HG03108 (cell line): ENCODE results near the gene ARMC9.

ENCODE experiments used
- ATAC-seq: cut with Tn5 transposase; IDR thresholded peaks from one replicate; pipeline ENCODE4 v1.9.1; 2021; ENCODE audit warnings: moderate library complexity; ENCODE audit not compliant: unreplicated experiment

The ARMC9 gene

DNA sequence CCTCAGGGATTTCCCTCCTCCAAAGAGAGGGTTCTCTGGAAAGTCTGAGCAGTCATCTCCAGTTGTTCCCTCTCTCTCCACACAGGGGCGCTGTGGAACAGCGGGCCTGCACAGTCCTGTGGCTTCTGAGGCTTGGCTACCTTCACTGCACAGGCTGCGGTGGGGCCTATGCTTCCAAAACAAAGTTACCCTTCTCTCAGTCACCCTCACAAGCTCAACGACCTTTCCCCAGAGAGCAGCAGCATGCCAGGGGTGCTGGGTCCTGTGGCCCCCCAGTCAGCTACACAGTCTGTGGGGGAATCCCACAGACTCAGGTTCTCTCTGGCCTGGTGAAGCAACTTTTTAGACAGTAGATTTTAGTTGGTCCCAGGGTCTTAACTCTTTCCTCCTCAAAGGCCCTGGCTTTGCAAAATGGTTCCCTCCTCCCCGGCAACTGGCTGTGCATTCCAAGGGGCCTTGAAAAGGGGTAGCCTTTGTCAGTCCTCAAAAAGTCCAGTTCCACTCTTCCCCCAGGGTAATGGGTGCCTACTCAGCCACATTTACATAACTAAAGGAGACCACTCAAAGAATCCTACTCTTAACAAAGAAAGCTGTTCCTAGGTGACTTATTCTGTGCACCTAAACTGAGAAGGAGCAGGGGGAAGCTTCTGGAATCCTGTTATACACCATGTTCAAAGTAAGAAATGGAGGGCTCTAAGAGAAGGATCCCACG is 212.0 kb downstream of the ARMC9 start:
- ATAC-seq = no peak

DNA sequence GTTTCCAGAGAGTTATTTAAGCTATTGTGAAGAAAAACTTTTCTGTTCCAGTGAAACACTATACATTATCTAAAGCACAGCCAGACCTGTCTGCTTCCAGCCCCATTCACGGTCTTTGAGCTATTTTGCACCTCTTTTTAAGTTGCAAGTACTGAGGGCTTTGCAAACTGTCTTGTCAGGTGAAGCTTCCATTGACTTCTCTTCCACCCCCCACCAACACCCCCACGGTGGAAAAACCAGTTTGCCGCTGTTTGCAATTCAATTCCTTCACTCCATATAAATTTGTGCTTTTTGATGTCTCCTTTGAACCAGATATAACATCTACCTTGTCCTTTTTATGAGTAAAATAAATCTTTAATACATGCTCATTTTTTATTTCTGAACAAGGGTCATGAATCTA is 212.8 kb downstream of the ARMC9 start:
- ATAC-seq = no peak

DNA sequence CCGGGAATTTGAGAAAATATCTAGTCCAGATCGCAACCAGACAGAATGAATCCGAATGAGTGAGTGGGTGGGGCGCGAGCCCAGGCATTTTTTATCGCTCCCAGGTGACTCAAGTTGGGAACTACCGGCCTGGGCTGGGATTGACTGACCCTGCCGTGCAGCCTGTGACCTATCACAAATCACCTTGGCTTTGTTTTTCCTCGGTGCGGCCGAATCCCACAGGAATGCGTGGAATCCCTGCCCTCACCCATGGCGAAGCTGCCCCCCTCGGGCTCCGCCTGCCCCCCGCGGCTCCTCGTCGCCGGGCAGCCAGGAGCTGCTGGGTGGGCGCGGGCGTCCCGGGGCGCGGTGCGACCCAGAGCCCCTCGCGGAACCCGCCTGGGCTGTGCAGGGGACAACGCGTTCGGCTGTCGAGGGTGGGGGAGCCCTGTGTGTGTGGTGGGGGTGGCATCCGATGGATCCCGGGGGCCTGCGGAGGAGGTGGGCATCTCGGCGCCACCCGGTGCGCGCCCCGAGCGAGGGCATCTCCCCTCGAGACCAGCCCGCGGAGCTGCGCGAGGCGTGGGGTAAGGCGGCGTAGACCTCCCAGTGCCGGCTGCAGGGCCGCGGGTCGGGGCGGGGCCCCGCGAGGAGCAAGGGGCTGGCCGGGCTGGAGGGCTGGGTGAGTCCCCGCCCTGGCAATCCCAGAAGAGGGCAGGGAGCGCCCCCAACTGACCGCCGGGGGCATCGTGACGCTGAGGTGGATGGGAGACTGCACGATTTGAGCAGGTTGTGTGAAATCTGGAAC is 213.6 kb downstream of the ARMC9 start:
- ATAC-seq = peak; percentile 96

DNA sequence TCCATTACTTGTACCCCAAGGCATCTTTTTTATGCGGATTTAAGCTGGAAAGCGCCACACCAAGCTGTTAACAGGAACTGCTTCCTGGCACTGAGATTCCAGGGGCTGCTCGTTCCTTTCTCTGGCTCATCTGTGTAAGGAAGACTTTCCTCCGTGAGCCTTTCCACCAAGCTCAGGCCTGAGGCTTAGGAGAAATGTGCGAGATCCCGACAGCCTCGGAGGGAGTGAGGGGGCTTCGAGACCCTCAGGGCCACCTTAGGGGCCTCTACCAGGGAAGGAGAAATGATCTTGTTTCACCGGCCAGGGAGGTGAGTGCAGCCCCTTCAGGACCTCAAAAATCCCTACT is 214.2 kb downstream of the ARMC9 start:
- ATAC-seq = no peak

DNA sequence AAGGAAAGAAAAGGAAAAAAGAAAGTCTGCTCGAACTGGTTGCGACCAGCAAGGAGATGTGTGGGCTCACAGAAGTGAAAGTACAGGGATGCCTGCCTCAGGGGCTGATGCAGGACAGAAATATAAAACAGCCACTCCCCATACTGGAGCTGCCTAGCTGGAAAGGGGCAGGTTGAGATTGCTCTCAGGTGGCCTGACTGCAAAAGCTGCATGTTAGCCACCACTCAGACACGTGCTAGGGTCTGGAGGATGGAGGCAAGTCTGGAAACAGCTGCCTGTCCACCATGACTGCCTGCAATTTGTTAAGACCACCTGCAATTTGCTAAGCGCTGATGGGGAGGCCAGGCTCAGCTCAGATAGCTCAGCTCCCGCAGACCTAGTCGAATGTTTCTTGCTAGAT is 215.0 kb downstream of the ARMC9 start:
- ATAC-seq = no peak

DNA sequence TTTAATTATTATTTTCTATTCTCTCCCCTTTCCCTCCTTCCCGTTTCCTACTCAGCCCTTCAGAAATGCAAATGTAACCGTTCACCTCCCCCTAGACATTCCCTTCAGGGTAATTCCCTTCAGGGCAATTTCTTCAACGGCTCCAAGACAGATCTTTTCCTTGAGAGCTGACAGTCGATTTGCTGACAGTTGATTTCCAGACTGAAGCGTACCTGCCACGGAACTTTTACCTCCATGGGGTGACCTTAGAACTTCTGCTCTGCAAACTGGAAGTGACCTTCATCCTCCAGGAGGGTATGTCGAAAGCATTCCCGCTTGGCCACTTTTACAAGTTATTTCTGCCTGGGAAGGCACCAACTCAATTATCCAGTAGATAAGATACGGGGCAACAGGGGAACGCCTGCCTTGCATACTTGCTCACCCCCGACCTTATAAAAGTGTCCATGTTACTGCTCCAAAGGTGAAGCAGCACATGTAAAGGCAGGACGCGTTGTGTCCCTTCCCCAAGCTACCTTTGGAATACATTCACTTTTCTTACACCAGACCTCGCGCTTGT is 215.6 kb downstream of the ARMC9 start:
- ATAC-seq = no peak

DNA sequence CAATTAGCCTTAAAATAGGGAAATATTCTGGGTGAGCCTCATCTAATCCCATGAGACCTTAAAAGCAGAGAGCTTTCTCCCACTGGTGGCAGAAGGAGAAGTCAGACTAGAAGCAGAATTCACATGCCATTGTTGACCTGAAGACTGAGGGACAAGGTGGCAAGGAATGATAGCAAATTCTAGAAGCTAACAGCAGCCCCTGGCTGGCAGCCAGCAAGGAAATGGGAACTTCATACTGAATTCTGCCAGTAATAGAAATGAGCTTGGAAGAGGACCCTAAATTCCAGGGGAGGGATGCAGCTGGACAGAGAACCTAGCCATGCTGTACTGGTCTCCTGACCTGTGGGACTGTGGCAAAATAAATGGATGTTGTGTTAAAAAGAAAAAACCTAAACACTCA is 216.6 kb downstream of the ARMC9 start:
- ATAC-seq = no peak

DNA sequence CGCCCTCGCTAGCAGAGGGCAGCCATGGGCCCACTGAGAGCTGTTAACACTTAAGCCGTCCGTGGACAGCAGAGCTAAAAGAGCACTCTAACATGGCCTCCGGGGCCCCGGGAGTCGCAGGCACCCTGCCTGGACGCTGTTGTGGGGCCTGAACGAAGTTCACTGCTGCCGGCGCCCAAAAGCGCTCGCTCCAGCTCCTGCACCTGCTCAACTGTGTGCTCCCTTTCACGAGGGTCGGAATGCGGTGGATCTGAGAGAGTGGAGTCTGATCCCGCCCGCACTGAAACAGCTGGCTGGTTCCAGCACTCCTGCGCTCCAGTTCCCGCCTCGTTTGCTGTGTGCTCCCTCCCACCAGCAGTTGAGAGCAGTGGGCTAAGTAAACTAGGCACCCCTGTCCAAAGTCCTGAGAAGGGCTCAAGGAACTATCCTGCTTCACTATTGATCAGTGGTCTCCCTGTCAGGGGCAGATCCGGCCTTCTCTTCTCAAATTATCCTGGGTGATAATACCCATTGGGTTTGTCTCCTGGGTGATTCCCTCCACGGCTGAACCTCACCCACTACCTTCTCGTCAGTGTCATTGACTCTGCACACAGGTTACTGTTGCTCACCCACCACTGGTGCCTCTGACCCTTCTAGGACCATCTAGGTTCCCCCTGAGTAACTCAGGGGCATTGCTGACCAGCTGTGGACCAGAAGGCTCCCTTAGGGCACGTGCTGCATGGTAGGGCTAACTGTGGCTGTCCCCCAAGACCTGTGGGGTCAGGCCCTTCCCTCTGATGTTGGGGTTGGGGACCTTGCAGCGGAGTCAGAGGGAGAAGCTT is 220.6 kb downstream of the ARMC9 start:
- no peak for ATAC-seq

DNA sequence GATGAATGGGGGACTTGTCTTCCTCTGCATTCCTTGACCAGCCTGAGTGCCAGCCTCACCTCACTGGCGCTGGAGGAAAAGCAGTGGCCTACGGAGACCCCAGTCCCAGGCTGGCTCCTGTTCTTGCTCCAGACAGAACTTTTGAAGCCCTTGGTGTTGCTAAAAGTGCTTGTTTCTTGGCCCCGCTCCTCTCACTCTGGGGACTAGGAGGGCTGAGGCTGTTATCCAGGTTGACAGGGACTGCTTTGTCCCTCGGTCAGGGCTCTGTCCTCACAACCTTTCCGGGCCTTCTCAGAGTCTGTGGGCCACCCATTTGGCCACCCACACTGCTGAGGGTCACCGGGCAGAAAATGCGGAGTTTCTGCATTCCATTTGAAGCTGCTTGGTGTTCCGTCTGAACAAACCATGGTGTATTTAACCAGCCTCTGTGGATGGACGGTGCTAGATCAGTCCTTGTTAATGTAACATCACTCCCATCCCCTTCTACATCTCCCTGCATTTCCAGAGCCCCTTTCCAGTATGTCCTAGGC is 222.7 kb downstream of the ARMC9 start:
- no peak for ATAC-seq

DNA sequence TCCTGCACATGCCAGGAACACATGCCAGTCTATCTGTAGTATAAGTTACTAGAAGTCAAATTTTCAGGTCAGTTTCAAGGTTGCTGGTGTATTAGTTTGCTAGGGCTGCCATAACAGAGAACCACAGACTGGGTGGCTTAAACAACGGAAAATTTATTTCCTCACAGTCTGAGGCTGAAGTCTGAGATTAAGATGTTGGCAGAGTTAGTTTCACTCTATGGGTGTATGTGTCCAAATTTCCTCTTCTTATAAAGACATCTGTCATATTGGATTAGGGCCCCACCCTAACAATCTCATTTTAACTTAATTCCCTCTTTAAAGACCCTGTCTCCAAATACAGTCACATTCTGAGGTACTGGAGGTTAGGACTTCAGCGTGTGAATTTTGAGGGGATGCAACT is 223.6 kb downstream of the ARMC9 start:
- ATAC-seq = no peak

DNA sequence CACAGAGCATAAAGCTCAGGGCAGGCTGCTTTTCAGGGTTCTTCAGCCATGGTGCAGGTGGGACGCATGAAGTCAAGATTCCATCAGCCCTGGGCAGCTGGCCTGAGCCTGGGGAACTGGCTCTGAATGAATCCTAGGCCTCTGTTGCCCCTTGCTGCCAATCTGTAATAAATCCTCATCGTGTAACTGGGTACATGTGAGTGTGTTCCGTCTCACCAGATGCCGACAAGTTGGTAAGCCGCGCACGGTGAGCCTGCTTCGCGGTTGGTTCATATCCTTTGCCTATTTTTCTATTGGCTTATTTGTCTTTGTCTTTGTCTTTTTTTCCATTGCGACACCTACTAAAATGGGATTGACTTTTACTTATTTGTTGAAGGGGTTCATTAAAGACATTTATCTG is 224.7 kb downstream of the ARMC9 start:
- no peak for ATAC-seq
